ENCODE data around the gene CCDC14. TPM values are rescaled to one million over a fixed set of nuclear protein-coding genes. Genes with fewer than 3 reads are reported as not detected.
"Not testable (repeated sequence)": the region's sequence is repeated elsewhere in the genome, so short reads cannot be mapped to it uniquely, and the experiment has no call there.

Gene CCDC14
- total RNA-seq, 3 donors from 2014 or later (not counting 1 experiment from before 2014, with no cell fraction given): 34.7 to 38.5 (median 37.8) TPM

DNA sequence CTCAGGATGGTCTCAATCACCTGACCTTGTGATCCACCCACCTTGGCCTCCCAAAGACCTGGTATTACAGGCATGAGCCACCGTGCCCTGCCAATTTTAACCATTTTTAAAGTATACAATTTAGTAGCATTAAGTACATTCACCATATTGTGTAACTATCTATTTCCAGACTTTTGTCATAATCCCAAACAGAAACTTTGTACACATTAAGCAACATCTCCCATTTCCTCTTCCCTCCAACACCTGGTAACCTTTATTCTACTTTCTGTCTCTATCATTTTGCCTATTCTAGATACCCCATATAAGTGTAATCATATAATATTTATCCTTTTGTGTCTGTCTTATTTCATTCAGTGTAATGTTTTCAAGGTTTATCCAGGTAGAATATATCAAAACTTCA, 68.0 kb downstream of the CCDC14 start:
- Histone ChIP-seq H3K9me3 (ENCODE audit: control insufficient read depth, insufficient read depth, low read length) (peaks cover 7% of the 10 kb centered on the region), H3K36me3 (ENCODE audit: control insufficient read depth, insufficient read depth, low read length) (no peaks in the 10 kb centered on the region), H3K27ac (ENCODE audit: low read length) (no peak overlapping the region), H3K27me3 (ENCODE audit: control insufficient read depth, insufficient read depth, low read length) (peaks cover 2% of the 10 kb centered on the region), H3K4me1 (ENCODE audit: control insufficient read depth, insufficient read depth, low read length) (no peaks in the 10 kb centered on the region), H3K4me3 (ENCODE audit: low read length) (no peak overlapping the region)
- no peak for ATAC-seq
- Mint-ChIP-seq H3K4me1 (no peaks in the 10 kb centered on the region), H3K27ac (no peak overlapping the region), H3K9me3 (peaks cover 0 to 3% of the 10 kb centered on the region in 2 donors), H3K4me3 (no peak overlapping the region), H3K36me3 (no peaks in the 10 kb centered on the region), H3K27me3 (ENCODE audit: low read depth in 2 of 2) (peaks cover 9 to 13% of the 10 kb centered on the region in 2 donors)
- no peak for TF ChIP-seq CTCF (IDR thresholded peaks at IDR 0.05)
- WGBS (ENCODE audit: insufficient coverage): 86% methylated on average over 1 of the region's 1 CpG
- intact Hi-C loops (cut with micrococcal nuclease): no loop called here
- no peak for DNase-seq

- H3K4me1 ChIP-seq (ENCODE audit: control insufficient read depth, insufficient read depth, low read length): no peaks in the 10 kb centered on the region
- H3K36me3 Mint-ChIP-seq: no peaks in the 10 kb centered on the region
- H3K9me3 ChIP-seq (ENCODE audit: control insufficient read depth, insufficient read depth, low read length): peaks cover 7% of the 10 kb centered on the region
- 39% methylated on average over 1 of the region's 1 CpG for WGBS (ENCODE audit: insufficient coverage)
- no peak overlapping the region for H3K4me3 Mint-ChIP-seq
- no peak overlapping the region for H3K27ac Mint-ChIP-seq
- no peak overlapping the region for H3K4me3 ChIP-seq (ENCODE audit: low read length)
- TF ChIP-seq CTCF (IDR thresholded peaks at IDR 0.05): no peak
- H3K36me3 ChIP-seq (ENCODE audit: control insufficient read depth, insufficient read depth, low read length): no peaks in the 10 kb centered on the region
- peaks cover 11 to 14% of the 10 kb centered on the region in 2 donors for H3K27me3 Mint-ChIP-seq (ENCODE audit: low read depth in 2 of 2)
- intact Hi-C loops (cut with micrococcal nuclease): no loop called here
- ATAC-seq (no peak), DNase-seq (no peak)
- H3K27me3 ChIP-seq (ENCODE audit: control insufficient read depth, insufficient read depth, low read length): peaks cover 2% of the 10 kb centered on the region
- no peak overlapping the region for H3K27ac ChIP-seq (ENCODE audit: low read length)
- H3K4me1 Mint-ChIP-seq: no peaks in the 10 kb centered on the region
- H3K9me3 Mint-ChIP-seq: peaks cover 0 to 3% of the 10 kb centered on the region in 2 donors
Measured at GRCh38 chr3:123892195-123892594, 68.8 kb downstream of the CCDC14 start.

DNA sequence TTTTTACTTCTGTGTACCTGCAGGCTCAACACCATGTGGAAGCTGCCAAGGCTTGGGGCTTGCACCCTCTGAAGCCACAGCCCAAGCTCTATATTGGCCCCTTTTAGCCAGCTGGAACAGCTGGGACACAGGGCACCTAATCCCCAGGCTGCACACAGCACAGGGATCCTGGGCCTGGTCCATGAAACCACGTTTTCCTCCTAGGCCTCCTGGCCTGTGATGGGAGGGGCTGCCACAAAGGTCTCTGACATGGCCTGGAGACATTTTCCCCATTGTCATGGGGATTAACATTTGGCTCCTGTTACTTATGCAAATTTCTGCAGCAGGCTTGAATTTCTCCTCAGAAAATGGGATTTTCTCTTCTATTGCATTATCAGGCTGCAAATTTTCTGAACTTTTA, 70.0 kb downstream of the CCDC14 start:
- H3K27me3 Mint-ChIP-seq (ENCODE audit: low read depth in 2 of 2): peaks cover 16 to 20% of the 10 kb centered on the region in 2 donors
- H3K27ac Mint-ChIP-seq; ATAC-seq; H3K36me3 Mint-ChIP-seq; DNase-seq; H3K27ac ChIP-seq (ENCODE audit: low read length); intact Hi-C loops (cut with micrococcal nuclease); H3K4me3 ChIP-seq (ENCODE audit: low read length); H3K9me3 Mint-ChIP-seq; H3K4me1 Mint-ChIP-seq; H3K4me1 ChIP-seq (ENCODE audit: control insufficient read depth, insufficient read depth, low read length); H3K9me3 ChIP-seq (ENCODE audit: control insufficient read depth, insufficient read depth, low read length); H3K4me3 Mint-ChIP-seq; H3K36me3 ChIP-seq (ENCODE audit: control insufficient read depth, insufficient read depth, low read length); H3K27me3 ChIP-seq (ENCODE audit: control insufficient read depth, insufficient read depth, low read length): not testable (repeated sequence)
- 69% methylated on average over 1 of the region's 1 CpG for WGBS (ENCODE audit: insufficient coverage)

- intact Hi-C loops (cut with micrococcal nuclease); H3K36me3 Mint-ChIP-seq; H3K27ac ChIP-seq (ENCODE audit: low read length); H3K4me1 Mint-ChIP-seq; H3K9me3 Mint-ChIP-seq; H3K4me3 ChIP-seq (ENCODE audit: low read length); DNase-seq; H3K36me3 ChIP-seq (ENCODE audit: control insufficient read depth, insufficient read depth, low read length); ATAC-seq; H3K9me3 ChIP-seq (ENCODE audit: control insufficient read depth, insufficient read depth, low read length); H3K4me3 Mint-ChIP-seq; H3K4me1 ChIP-seq (ENCODE audit: control insufficient read depth, insufficient read depth, low read length); H3K27ac Mint-ChIP-seq; H3K27me3 ChIP-seq (ENCODE audit: control insufficient read depth, insufficient read depth, low read length): not testable (repeated sequence)
- H3K27me3 Mint-ChIP-seq (ENCODE audit: low read depth in 2 of 2): peaks cover 22 to 28% of the 10 kb centered on the region in 2 donors
- 100% methylated on average over 3 of the region's 3 CpGs for WGBS (ENCODE audit: insufficient coverage)
Measured at GRCh38 chr3:123890162-123890561, 70.9 kb downstream of the CCDC14 start.

GRCh38 chr3:123884993-123885392, 76.0 kb downstream of the CCDC14 start:
- Histone ChIP-seq H3K27ac (ENCODE audit: low read length) (no peak overlapping the region), H3K9me3 (ENCODE audit: control insufficient read depth, insufficient read depth, low read length) (no peaks in the 10 kb centered on the region), H3K4me3 (ENCODE audit: low read length) (no peak overlapping the region), H3K27me3 (ENCODE audit: control insufficient read depth, insufficient read depth, low read length) (peaks cover 8% of the 10 kb centered on the region), H3K36me3 (ENCODE audit: control insufficient read depth, insufficient read depth, low read length) (no peaks in the 10 kb centered on the region), H3K4me1 (ENCODE audit: control insufficient read depth, insufficient read depth, low read length) (peaks cover 11% of the 10 kb centered on the region)
- DNase-seq (no peak), ATAC-seq (no peak)
- no peaks in the 10 kb centered on the region for H3K36me3 Mint-ChIP-seq
- peaks cover 46% of the 10 kb centered on the region in 2 donors for H3K27me3 Mint-ChIP-seq (ENCODE audit: low read depth in 2 of 2)
- TF ChIP-seq CTCF (IDR thresholded peaks at IDR 0.05): no peak
- intact Hi-C loops (cut with micrococcal nuclease): no loop called here
- H3K27ac Mint-ChIP-seq: no peak overlapping the region
- no peaks in the 10 kb centered on the region for H3K9me3 Mint-ChIP-seq
- peaks cover 0 to 7% of the 10 kb centered on the region in 2 donors for H3K4me1 Mint-ChIP-seq
- H3K4me3 Mint-ChIP-seq: no peak overlapping the region
